Ovary (tissue), 3 donors: ENCODE measurements around the gene TAS2R38.

Experiments used
- CTCF ChIP-seq, 3 donors: fragments of 450-650 bp in 2 of 3; fragments of 200-600 bp in 1 of 3; IDR thresholded peaks; one replicate each; pipeline versions ENCODE4 v1.5.1 to v1.8.0; 2016 to 2022; ENCODE audit warnings: antibody characterized with exemption in 3 of 3, mild to moderate bottlenecking in 1 of 3
- EP300 ChIP-seq: sonication (generic); formaldehyde crosslinking; IDR thresholded peaks from one replicate; pipeline ENCODE4 v1.6.1; 2017; ENCODE audit warnings: antibody characterized with exemption
- POLR2A ChIP-seq: fragments of 450-650 bp; IDR thresholded peaks from one replicate; pipeline ENCODE4 v1.6.1; 2017; ENCODE audit warnings: antibody characterized with exemption, mild to moderate bottlenecking, moderate library complexity
- donor health status: DM: no; HTN: no; CAD: no.

DNA sequence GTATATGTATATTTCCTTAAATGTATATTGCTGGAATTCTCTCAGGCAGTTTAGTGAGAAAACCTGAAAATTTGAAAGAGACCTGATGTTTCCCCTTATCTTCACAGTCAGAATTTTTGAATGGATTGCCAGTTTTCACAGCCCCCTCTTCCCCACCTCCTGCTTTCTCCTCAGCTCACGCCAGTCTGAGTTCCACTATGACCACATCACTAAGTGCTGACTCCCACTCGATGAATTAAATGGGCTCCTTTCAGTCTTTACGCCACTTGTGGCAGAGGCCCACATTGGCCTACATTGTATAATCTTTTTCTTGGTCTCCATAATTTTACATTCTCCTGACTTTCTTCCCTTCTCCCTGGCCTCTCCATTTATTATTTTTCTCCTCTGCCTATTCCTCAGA lies 23.7 kb downstream of the TAS2R38 start:
- no peak for TF ChIP-seq CTCF (IDR thresholded peaks at IDR 0.05)
- TF ChIP-seq POLR2A: no peak
- no peak for TF ChIP-seq EP300
